IMR-90 (cell line): ENCODE measurements around the gene YAE1.

Source experiments
- CEBPB ChIP-seq: IDR thresholded peaks from 2 replicates; pipeline ENCODE4 v1.6.1; 2012; ENCODE audit warnings: low read depth, low read length, improper control_type of control experiment
- CHD1 ChIP-seq: IDR thresholded peaks from 2 replicates; pipeline ENCODE4 v1.6.1; 2012; ENCODE audit warnings: low read depth, low read length, improper control_type of control experiment
- FOS ChIP-seq: fragments of 150-350 bp; IDR thresholded peaks from 2 replicates; pipeline ENCODE4 v1.6.1; 2016; ENCODE audit warnings: low read depth, low read length
- MAZ ChIP-seq: IDR thresholded peaks from 2 replicates; pipeline ENCODE4 v1.6.1; 2012; ENCODE audit warnings: low read depth, mild to moderate bottlenecking, low read length, improper control_type of control experiment, moderate library complexity, borderline replicate concordance
- POLR2A ChIP-seq: IDR thresholded peaks from 2 replicates; pipeline ENCODE4 v1.6.1; 2012; ENCODE audit warnings: mild to moderate bottlenecking, low read depth, low read length
- RAD21 ChIP-seq: IDR thresholded peaks from 2 replicates; pipeline ENCODE4 v1.6.1; 2012; ENCODE audit warnings: low read length, improper control_type of control experiment
- RCOR1 ChIP-seq: IDR thresholded peaks from 2 replicates; pipeline ENCODE4 v1.6.1; 2012; ENCODE audit warnings: mild to moderate bottlenecking, low read length, improper control_type of control experiment; ENCODE audit not compliant: insufficient replicate concordance
- RFX5 ChIP-seq: IDR thresholded peaks from 2 replicates; pipeline ENCODE4 v1.8.0; 2012; ENCODE audit warnings: low read depth, mild to moderate bottlenecking, low read length, moderate library complexity
- TF ChIP-seq, protein P1 (sequence below): fragments of 150-350 bp; IDR thresholded peaks from 2 replicates; pipeline ENCODE4 v1.6.1; 2017; ENCODE audit warnings: mild to moderate bottlenecking, antibody characterized with exemption, low read length, low read depth
- TF ChIP-seq, protein P2 (sequence below): conservative IDR thresholded peaks from 2 replicates; pipeline ENCODE4 v1.5.1; 2012; ENCODE audit warnings: mild to moderate bottlenecking, low read depth, low read length, improper control_type of control experiment
- TF ChIP-seq, protein P3 (sequence below): fragments of 150-350 bp; IDR thresholded peaks from 2 replicates; pipeline ENCODE4 v1.6.1; 2016; ENCODE audit warnings: low read depth, mild to moderate bottlenecking, low read length, moderate library complexity, borderline replicate concordance

DNA sequence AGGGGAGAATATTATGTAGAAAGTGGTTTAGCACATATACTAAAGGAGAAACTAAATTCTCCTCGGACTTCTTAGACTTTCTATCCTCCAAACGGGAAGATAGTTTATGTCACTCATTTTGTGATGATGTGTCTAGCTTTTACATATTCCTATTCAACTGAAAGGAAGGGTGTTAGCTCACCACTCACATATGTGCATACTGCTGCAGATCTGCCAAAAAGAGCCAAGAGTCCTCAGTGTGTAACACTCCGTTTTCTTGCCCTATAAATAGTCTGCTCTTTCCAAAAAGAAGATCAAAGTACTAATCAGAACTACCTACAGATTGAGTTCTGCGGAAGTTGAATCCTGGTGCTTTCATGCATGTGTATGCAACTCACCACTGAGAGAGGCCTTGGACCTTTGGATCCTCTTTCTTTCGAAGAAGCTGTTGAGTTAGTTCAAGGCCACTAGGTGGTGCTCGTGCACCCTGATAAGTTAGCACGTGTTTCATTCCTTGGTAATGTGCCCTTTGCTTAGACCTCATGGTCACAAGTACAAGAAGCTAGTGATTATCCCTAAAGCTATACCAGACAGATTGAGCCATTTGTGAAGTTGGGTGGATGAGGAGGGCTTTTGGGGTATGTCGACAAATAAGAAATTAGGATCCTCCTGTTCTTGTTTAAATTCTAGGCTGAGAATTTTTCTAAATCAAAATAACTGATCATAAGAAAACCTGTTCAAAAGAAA lies 14.1 kb downstream of the YAE1 start:
- TF ChIP-seq, protein P1, sequence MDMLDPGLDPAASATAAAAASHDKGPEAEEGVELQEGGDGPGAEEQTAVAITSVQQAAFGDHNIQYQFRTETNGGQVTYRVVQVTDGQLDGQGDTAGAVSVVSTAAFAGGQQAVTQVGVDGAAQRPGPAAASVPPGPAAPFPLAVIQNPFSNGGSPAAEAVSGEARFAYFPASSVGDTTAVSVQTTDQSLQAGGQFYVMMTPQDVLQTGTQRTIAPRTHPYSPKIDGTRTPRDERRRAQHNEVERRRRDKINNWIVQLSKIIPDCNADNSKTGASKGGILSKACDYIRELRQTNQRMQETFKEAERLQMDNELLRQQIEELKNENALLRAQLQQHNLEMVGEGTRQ, result peak; percentile 57; the same call in 1 of the 2 replicates
- TF ChIP-seq, protein P2, sequence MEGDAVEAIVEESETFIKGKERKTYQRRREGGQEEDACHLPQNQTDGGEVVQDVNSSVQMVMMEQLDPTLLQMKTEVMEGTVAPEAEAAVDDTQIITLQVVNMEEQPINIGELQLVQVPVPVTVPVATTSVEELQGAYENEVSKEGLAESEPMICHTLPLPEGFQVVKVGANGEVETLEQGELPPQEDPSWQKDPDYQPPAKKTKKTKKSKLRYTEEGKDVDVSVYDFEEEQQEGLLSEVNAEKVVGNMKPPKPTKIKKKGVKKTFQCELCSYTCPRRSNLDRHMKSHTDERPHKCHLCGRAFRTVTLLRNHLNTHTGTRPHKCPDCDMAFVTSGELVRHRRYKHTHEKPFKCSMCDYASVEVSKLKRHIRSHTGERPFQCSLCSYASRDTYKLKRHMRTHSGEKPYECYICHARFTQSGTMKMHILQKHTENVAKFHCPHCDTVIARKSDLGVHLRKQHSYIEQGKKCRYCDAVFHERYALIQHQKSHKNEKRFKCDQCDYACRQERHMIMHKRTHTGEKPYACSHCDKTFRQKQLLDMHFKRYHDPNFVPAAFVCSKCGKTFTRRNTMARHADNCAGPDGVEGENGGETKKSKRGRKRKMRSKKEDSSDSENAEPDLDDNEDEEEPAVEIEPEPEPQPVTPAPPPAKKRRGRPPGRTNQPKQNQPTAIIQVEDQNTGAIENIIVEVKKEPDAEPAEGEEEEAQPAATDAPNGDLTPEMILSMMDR, result peak; percentile 90
- TF ChIP-seq FOS, result no peak
- peak; percentile 38; the same call in 1 of the 2 replicates for TF ChIP-seq POLR2A
- 0 out of 2 replicates have a peak, but pooled peaks have one; percentile 4 for TF ChIP-seq RFX5
- no peak for TF ChIP-seq CHD1
- TF ChIP-seq RCOR1, result no peak
- TF ChIP-seq RAD21, result peak; percentile 98
- TF ChIP-seq, protein P3, sequence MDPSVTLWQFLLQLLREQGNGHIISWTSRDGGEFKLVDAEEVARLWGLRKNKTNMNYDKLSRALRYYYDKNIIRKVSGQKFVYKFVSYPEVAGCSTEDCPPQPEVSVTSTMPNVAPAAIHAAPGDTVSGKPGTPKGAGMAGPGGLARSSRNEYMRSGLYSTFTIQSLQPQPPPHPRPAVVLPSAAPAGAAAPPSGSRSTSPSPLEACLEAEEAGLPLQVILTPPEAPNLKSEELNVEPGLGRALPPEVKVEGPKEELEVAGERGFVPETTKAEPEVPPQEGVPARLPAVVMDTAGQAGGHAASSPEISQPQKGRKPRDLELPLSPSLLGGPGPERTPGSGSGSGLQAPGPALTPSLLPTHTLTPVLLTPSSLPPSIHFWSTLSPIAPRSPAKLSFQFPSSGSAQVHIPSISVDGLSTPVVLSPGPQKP, result no peak
- no peak for TF ChIP-seq MAZ
- no peak for TF ChIP-seq CEBPB
